T-helper 2 cell treated with Interferon-gamma antibody and Interleukin-4, amounts not matched to agents 100 ng/mL and 5 ng/mL, for 36 hours (primary cell): ENCODE results near the gene FCAR. TPM values are rescaled to one million over a fixed set of nuclear protein-coding genes. Genes with fewer than 3 reads are reported as not detected.
"Not testable (repeated sequence)": the region's sequence is repeated elsewhere in the genome, so short reads cannot be mapped to it uniquely, and the experiment has no call there.

Source experiments
- intact Hi-C: fragments of 100-400 bp; cut with micrococcal nuclease; formaldehyde crosslinking; loops from one replicate; pipeline ENCODE4 v1.15.1; 2023
- total RNA-seq: library from RNA; stranded (reverse); gene quantifications from 2 replicates; pipeline ENCODE4 v1.2.3, GENCODE V29; 2022

Gene FCAR
- total RNA-seq, 1 donor from 2014 or later, result not detected

GRCh38 chr19:54894106-54894505 lies 20.1 kb downstream of the FCAR start:
- intact Hi-C loops, result not testable (repeated sequence)

- intact Hi-C loops, result no loop called here
Measured at GRCh38 chr19:54896036-54896435, 22.0 kb downstream of the FCAR start.

- intact Hi-C loops, result not testable (repeated sequence)
Measured at GRCh38 chr19:54898685-54899084, 24.6 kb downstream of the FCAR start.

GRCh38 chr19:54899646-54900045 lies 25.6 kb downstream of the FCAR start:
- intact Hi-C loops, result not testable (repeated sequence)

- intact Hi-C loops, result not testable (repeated sequence)
Measured at GRCh38 chr19:54901153-54901552, 27.1 kb downstream of the FCAR start.

- intact Hi-C loops, result no loop called here
Measured at GRCh38 chr19:54902061-54902460, 28.0 kb downstream of the FCAR start.

- intact Hi-C loops, result no loop called here
Measured at GRCh38 chr19:54903303-54903702, 29.3 kb downstream of the FCAR start.

GRCh38 chr19:54904261-54904660 lies 30.2 kb downstream of the FCAR start:
- intact Hi-C loops, result not testable (repeated sequence)

- intact Hi-C loops, result no loop called here
Measured at GRCh38 chr19:54905421-54905802, 31.4 kb downstream of the FCAR start.

- intact Hi-C loops, result no loop called here
Measured at GRCh38 chr19:54905803-54906511, 31.9 kb downstream of the FCAR start, which contains the start of gene NCR1. Gene NCR1, plus strand, starts transcription at chr19:54906148. Its CDS starts 40 bp downstream, at chr19:54906188.

- intact Hi-C loops, result no loop called here
Measured at GRCh38 chr19:54906819-54907218, 32.8 kb downstream of the FCAR start.

GRCh38 chr19:54907899-54908298 lies 33.9 kb downstream of the FCAR start:
- intact Hi-C loops, result not testable (repeated sequence)

GRCh38 chr19:54916822-54917221 lies 42.8 kb downstream of the FCAR start:
- intact Hi-C loops, result no loop called here

GRCh38 chr19:54918499-54918898 lies 44.5 kb downstream of the FCAR start:
- intact Hi-C loops, result no loop called here

GRCh38 chr19:54919646-54920563 lies 45.9 kb downstream of the FCAR start:
- intact Hi-C loops, result not testable (repeated sequence)

- intact Hi-C loops, result no loop called here
Measured at GRCh38 chr19:54921082-54921481, 47.0 kb downstream of the FCAR start.

GRCh38 chr19:54923276-54923675 lies 49.2 kb downstream of the FCAR start:
- intact Hi-C loops, result no loop called here

- intact Hi-C loops, result no loop called here
Measured at GRCh38 chr19:54928299-54928698, 54.3 kb downstream of the FCAR start.

GRCh38 chr19:54937926-54938325 lies 63.9 kb downstream of the FCAR start:
- intact Hi-C loops, result no loop called here

GRCh38 chr19:54938906-54939305 lies 64.9 kb downstream of the FCAR start:
- intact Hi-C loops, result no loop called here

GRCh38 chr19:54939538-54939937 lies 65.5 kb downstream of the FCAR start:
- intact Hi-C loops, result not testable (repeated sequence)
